Parathyroid adenoma (tissue), 2 donors: ENCODE results near the gene LRP8.

Experiments used
- H2AFZ ChIP-seq: fragments of 300-600 bp; sonication (generic); one replicate; pipeline ENCODE4 v1.7.0; 2017; ENCODE audit warnings: antibody characterized with exemption, mild to moderate bottlenecking
- H3K27ac ChIP-seq: fragments of 300-600 bp; sonication (generic); one replicate; pipeline ENCODE4 v1.7.0; 2017
- H3K27me3 ChIP-seq: fragments of 300-600 bp; sonication (generic); one replicate; pipeline ENCODE4 v1.7.0; 2017; ENCODE audit warnings: low read length; ENCODE audit not compliant: control insufficient read depth, insufficient read depth
- H3K36me3 ChIP-seq: fragments of 300-600 bp; sonication (generic); one replicate; pipeline ENCODE4 v1.7.0; 2017; ENCODE audit warnings: low read length; ENCODE audit not compliant: control insufficient read depth, insufficient read depth
- H3K4me1 ChIP-seq: fragments of 300-600 bp; sonication (generic); one replicate; pipeline ENCODE4 v1.7.0; 2017; ENCODE audit warnings: control low read depth
- H3K4me2 ChIP-seq: fragments of 300-600 bp; sonication (generic); one replicate; pipeline ENCODE4 v1.7.0; 2017; ENCODE audit warnings: low read length
- H3K4me3 ChIP-seq: fragments of 300-600 bp; sonication (generic); one replicate; pipeline ENCODE4 v1.7.0; 2017; ENCODE audit warnings: low read depth, low read length
- H3K79me2 ChIP-seq: fragments of 300-600 bp; sonication (generic); one replicate; pipeline ENCODE4 v1.7.0; 2017; ENCODE audit warnings: control low read depth
- H3K9ac ChIP-seq: fragments of 300-600 bp; sonication (generic); one replicate; pipeline ENCODE4 v1.7.0; 2017; ENCODE audit warnings: mild to moderate bottlenecking
- H3K9me3 ChIP-seq: fragments of 300-600 bp; sonication (generic); one replicate; pipeline ENCODE4 v1.7.0; 2017; ENCODE audit warnings: low read length; ENCODE audit not compliant: control insufficient read depth
- CTCF ChIP-seq: fragments of 300-600 bp; sonication (generic); IDR thresholded peaks from one replicate; pipeline ENCODE4 v1.7.0; 2017; ENCODE audit warnings: antibody characterized with exemption, mild to moderate bottlenecking
- donor health status: primary hyperparathyroidism.

Gene LRP8

GRCh38 chr1:53361541-53361961 lies 33.7 kb upstream of the LRP8 start:
- Histone ChIP-seq H3K79me2 (no peaks in the 10 kb centered on the region), H3K27ac (no peak overlapping the region), H3K36me3 (no peaks in the 10 kb centered on the region), H3K4me2 (no peak overlapping the region), H2AFZ (no peak overlapping the region), H3K9me3 (no peaks in the 10 kb centered on the region), H3K27me3 (no peaks in the 10 kb centered on the region), H3K4me1 (no peaks in the 10 kb centered on the region), H3K4me3 (no peak overlapping the region), H3K9ac (no peak overlapping the region)
- no peak for TF ChIP-seq CTCF

DNA sequence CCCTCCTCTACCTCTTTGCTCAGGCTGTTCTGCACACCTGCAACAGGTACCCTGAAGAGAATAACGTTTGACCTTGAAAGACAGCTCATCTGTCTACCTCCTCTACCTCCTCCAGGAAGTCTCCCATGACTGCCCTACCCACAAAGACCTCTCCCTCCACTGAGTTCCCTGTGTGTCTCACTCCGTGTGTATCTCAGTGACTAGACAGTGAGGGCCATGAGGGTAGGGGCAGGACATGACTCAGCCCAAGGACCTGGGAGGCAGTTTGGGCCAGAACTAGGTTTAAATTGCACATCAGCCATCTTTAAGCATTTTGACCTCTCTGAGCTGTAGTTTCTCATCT lies 32.0 kb upstream of the LRP8 start:
- H3K36me3 ChIP-seq = no peaks in the 10 kb centered on the region
- no peak for TF ChIP-seq CTCF
- H3K4me3 ChIP-seq = no peak overlapping the region
- H3K9ac ChIP-seq = no peak overlapping the region
- no peaks in the 10 kb centered on the region for H3K4me1 ChIP-seq
- H3K4me2 ChIP-seq = no peak overlapping the region
- H3K27me3 ChIP-seq = no peaks in the 10 kb centered on the region
- H3K27ac ChIP-seq = no peak overlapping the region
- H3K9me3 ChIP-seq = no peaks in the 10 kb centered on the region
- H2AFZ ChIP-seq = no peak overlapping the region
- no peaks in the 10 kb centered on the region for H3K79me2 ChIP-seq

DNA sequence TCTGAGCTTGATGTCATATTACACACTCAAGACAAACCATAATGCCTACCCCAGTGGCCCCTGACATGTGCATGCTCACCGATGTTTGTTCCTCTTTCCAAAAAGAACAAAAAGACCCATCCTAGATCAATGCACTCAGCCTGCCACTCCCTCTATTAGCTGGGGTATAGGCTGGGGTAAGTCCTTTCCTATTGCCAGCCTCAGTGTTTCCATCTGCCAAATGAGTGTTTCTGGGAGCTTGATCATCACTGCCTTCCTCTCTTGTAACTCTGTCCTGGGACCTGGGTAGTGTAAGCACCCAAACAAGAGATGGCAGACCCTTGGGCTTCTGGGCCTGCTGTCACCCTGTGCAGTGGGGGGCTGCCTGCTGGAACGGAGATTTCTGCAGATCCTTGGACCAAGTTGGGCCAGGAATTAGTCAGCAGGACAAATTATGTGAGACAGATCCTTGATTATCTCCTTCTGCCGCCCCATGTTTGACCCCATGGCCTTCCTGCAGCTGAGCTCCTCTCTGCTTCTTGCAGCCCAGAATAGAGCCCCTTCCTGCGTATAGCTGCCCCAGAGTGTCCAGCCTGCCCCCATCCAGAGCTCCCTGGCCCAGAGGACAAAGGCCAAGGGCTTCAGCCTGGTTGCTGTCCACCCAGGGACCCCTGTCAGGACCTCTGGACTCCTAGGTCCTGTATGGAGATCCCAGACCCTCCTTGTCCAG lies 31.5 kb upstream of the LRP8 start:
- Histone ChIP-seq H3K79me2 (no peaks in the 10 kb centered on the region), H3K27me3 (no peaks in the 10 kb centered on the region), H3K4me3 (no peak overlapping the region), H3K4me2 (no peak overlapping the region), H3K9ac (no peak overlapping the region), H3K36me3 (no peaks in the 10 kb centered on the region), H3K9me3 (no peaks in the 10 kb centered on the region), H2AFZ (no peak overlapping the region), H3K27ac (no peak overlapping the region), H3K4me1 (no peaks in the 10 kb centered on the region)
- TF ChIP-seq CTCF = no peak

GRCh38 chr1:53356637-53357036 lies 28.8 kb upstream of the LRP8 start:
- Histone ChIP-seq H3K9ac (no peak overlapping the region), H3K27me3 (no peaks in the 10 kb centered on the region), H3K9me3 (no peaks in the 10 kb centered on the region), H3K36me3 (no peaks in the 10 kb centered on the region), H2AFZ (no peak overlapping the region), H3K79me2 (no peaks in the 10 kb centered on the region), H3K4me3 (no peak overlapping the region), H3K4me1 (no peaks in the 10 kb centered on the region), H3K27ac (no peak overlapping the region), H3K4me2 (no peak overlapping the region)
- TF ChIP-seq CTCF = no peak

DNA sequence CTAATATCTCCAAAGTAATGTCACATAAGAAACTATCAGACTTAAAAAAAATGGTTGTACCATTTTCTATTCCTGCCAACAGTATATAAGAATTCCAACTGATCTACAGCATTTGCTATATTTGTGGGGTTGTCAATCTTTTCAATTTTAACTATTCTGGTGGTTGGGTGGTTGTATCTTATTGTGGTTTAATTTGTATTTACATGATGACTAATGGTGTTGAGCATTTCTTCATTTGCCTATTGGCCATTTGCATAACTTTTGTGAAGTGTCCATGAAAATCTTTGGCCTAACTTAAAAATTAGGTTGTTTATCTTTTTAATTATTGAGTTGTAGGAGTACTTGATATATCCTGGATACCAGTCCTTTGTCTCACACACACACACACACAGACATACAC lies 26.2 kb upstream of the LRP8 start:
- Histone ChIP-seq H3K4me2 (no peak overlapping the region), H2AFZ (no peak overlapping the region), H3K4me1 (no peaks in the 10 kb centered on the region), H3K4me3 (no peak overlapping the region), H3K27me3 (no peaks in the 10 kb centered on the region), H3K36me3 (no peaks in the 10 kb centered on the region), H3K79me2 (no peaks in the 10 kb centered on the region), H3K9ac (no peak overlapping the region), H3K9me3 (no peaks in the 10 kb centered on the region), H3K27ac (no peak overlapping the region)
- no peak for TF ChIP-seq CTCF
